Kidney epithelial cell (primary cell): ENCODE results near the gene COLEC12. TPM values are rescaled to one million over a fixed set of nuclear protein-coding genes. Genes with fewer than 3 reads are reported as not detected.

ENCODE experiments used
- DNase-seq: peaks from one replicate; pipeline ENCODE4 v3.0.0-alpha.2; 2010; ENCODE audit warnings: low read depth
- H3K27me3 ChIP-seq: 2 replicates; pipeline ENCODE4 v1.6.0; 2011; ENCODE audit warnings: low read length; ENCODE audit not compliant: control insufficient read depth, insufficient read depth
- H3K36me3 ChIP-seq: 2 replicates; pipeline ENCODE4 v1.5.1; 2011; ENCODE audit warnings: low read length; ENCODE audit not compliant: control insufficient read depth, insufficient read depth
- H3K4me3 ChIP-seq: 2 replicates; pipeline ENCODE4 v1.5.1; 2011; ENCODE audit warnings: low read depth, mild to moderate bottlenecking, control low read depth, low read length
- CTCF ChIP-seq: IDR thresholded peaks from 2 replicates; pipeline ENCODE4 v1.5.1; 2011; ENCODE audit warnings: mild to moderate bottlenecking, moderate library complexity, low read length, control low read depth, inconsistent platforms; ENCODE audit not compliant: insufficient read depth, poor library complexity, severe bottlenecking
- total RNA-seq: library from RNA; depleted of rRNA; stranded (reverse); fragments of >200 nt; gene quantifications from 2 replicates; pipeline ENCODE4 v1.2.3, GENCODE V29; 2015

Gene COLEC12
- total RNA-seq, 1 donor from 2014 or later, result 1.2 TPM

- TF ChIP-seq CTCF, result no peak
- no peak for DNase-seq
- Histone ChIP-seq H3K27me3 (no peaks in the 10 kb centered on the region), H3K4me3 (no peak overlapping the region), H3K36me3 (no peaks in the 10 kb centered on the region)
These were observed 84.6 kb downstream of the COLEC12 start for GRCh38 chr18:415617-416612.

- no peaks in the 10 kb centered on the region for H3K36me3 ChIP-seq
- no peak for TF ChIP-seq CTCF
These were observed 85.5 kb downstream of the COLEC12 start for GRCh38 chr18:415047-415446.

GRCh38 chr18:413233-413632, 87.3 kb downstream of the COLEC12 start:
- no peak overlapping the region for H3K4me3 ChIP-seq
- no peak for TF ChIP-seq CTCF

More at GRCh38 chr18:415047-415446, 85.5 kb downstream of the COLEC12 start:
- Histone ChIP-seq H3K4me3 (no peak overlapping the region), H3K27me3 (no peaks in the 10 kb centered on the region)
- no peak for DNase-seq

GRCh38 chr18:410047-410455, 90.5 kb downstream of the COLEC12 start:
- H3K4me3 ChIP-seq, result no peak overlapping the region
- H3K27me3 ChIP-seq, result no peaks in the 10 kb centered on the region
- TF ChIP-seq CTCF, result no peak
- H3K36me3 ChIP-seq, result no peaks in the 10 kb centered on the region
- no peak for DNase-seq

More at GRCh38 chr18:413233-413632, 87.3 kb downstream of the COLEC12 start:
- H3K27me3 ChIP-seq, result no peaks in the 10 kb centered on the region
- DNase-seq, result no peak
- no peaks in the 10 kb centered on the region for H3K36me3 ChIP-seq

- H3K36me3 ChIP-seq, result no peaks in the 10 kb centered on the region
- DNase-seq, result no peak
- no peak overlapping the region for H3K4me3 ChIP-seq
- TF ChIP-seq CTCF, result no peak
- H3K27me3 ChIP-seq, result no peaks in the 10 kb centered on the region
These were observed 92.1 kb downstream of the COLEC12 start for GRCh38 chr18:408367-408766.
